GM18873 (cell line): ENCODE results near the gene ATL1.

Experiments used
- ATAC-seq: cut with Tn5 transposase; IDR thresholded peaks from one replicate; pipeline ENCODE4 v1.9.1; 2021; ENCODE audit warnings: mild to moderate bottlenecking, moderate library complexity, moderate number of reproducible peaks; ENCODE audit not compliant: unreplicated experiment, low FRiP score

Gene ATL1

GRCh38 chr14:50559990-50560930 lies at the start of gene ATL1:
ATL1 (plus strand) TSS chr14:50560145; CDS start chr14:50560266, 121 bp downstream.
- ATAC-seq = no peak

GRCh38 chr14:50510157-50510556 lies 49.8 kb upstream of the ATL1 start:
- no peak for ATAC-seq

GRCh38 chr14:50512463-50512862 lies 47.5 kb upstream of the ATL1 start:
- no peak for ATAC-seq

GRCh38 chr14:50516091-50516490 lies 43.9 kb upstream of the ATL1 start:
- no peak for ATAC-seq

- ATAC-seq = peak; percentile 67
Measured at GRCh38 chr14:50520947-50521815, 38.8 kb upstream of the ATL1 start.

GRCh38 chr14:50521912-50522341 lies 38.0 kb upstream of the ATL1 start:
- ATAC-seq = peak; percentile 40

- no peak for ATAC-seq
Measured at GRCh38 chr14:50523271-50524041, 36.5 kb upstream of the ATL1 start.

- peak; percentile 31 for ATAC-seq
Measured at GRCh38 chr14:50524060-50524459, 35.9 kb upstream of the ATL1 start.

- no peak for ATAC-seq
Measured at GRCh38 chr14:50524731-50525515, 35.0 kb upstream of the ATL1 start.

- ATAC-seq = no peak
Measured at GRCh38 chr14:50528000-50528399, 31.9 kb upstream of the ATL1 start.

GRCh38 chr14:50529288-50530179 lies 30.4 kb upstream of the ATL1 start:
- ATAC-seq = no peak

- no peak for ATAC-seq
Measured at GRCh38 chr14:50530358-50530757, 29.6 kb upstream of the ATL1 start.

GRCh38 chr14:50530794-50531365 lies 29.1 kb upstream of the ATL1 start:
- ATAC-seq = no peak

GRCh38 chr14:50531595-50532501 lies 28.1 kb upstream of the ATL1 start:
- ATAC-seq = peak; percentile 23

- peak; percentile 92 for ATAC-seq
Measured at GRCh38 chr14:50532502-50533240, 27.3 kb upstream of the ATL1 start, which contains the start of gene MAP4K5. MAP4K5 (minus strand) TSS chr14:50532569; CDS start chr14:50532049, 520 bp downstream.

GRCh38 chr14:50533241-50533705 lies 26.7 kb upstream of the ATL1 start:
- ATAC-seq = peak; percentile 24
